ENCODE measurements around the gene SLC29A3.

Gene SLC29A3

DNA sequence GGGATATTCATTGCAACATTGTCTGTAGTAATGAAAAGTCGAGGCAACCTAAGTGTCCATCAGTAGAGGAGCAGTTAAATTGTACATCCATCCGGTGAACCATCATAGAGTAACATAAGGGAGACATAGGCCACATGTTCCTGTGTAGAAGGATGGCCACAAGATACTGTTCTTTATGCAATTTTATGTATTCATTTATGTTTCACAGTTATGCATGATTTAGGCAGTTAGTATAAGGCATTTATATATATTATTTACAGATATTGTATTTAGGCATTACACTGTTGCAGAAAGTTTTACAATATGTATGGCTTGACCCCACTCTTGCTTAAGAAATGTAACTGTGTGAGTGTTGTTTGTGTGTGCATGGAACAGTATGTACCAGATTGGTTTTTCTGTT, 41.7 kb downstream of the SLC29A3 start:
- no peak overlapping the region for H3K4me2 ChIP-seq (ENCODE audit: low read length)
- no peak overlapping the region for H3K27ac ChIP-seq
- H3K27me3 ChIP-seq (ENCODE audit: control insufficient read depth, insufficient read depth, low read length) = no peaks in the 10 kb centered on the region
- H3K4me1 ChIP-seq = no peaks in the 10 kb centered on the region
- no peak overlapping the region for H2AFZ ChIP-seq
- H3K36me3 ChIP-seq (ENCODE audit: control insufficient read depth, insufficient read depth, low read length) = no peaks in the 10 kb centered on the region
- no peak overlapping the region for H3K9ac ChIP-seq
- no peaks in the 10 kb centered on the region for H3K9me3 ChIP-seq (ENCODE audit: control insufficient read depth, low read length)
- H3K4me3 ChIP-seq (ENCODE audit: low read depth, low read length) = no peak overlapping the region
- no peaks in the 10 kb centered on the region for H3K79me2 ChIP-seq
- TF ChIP-seq, protein P1, sequence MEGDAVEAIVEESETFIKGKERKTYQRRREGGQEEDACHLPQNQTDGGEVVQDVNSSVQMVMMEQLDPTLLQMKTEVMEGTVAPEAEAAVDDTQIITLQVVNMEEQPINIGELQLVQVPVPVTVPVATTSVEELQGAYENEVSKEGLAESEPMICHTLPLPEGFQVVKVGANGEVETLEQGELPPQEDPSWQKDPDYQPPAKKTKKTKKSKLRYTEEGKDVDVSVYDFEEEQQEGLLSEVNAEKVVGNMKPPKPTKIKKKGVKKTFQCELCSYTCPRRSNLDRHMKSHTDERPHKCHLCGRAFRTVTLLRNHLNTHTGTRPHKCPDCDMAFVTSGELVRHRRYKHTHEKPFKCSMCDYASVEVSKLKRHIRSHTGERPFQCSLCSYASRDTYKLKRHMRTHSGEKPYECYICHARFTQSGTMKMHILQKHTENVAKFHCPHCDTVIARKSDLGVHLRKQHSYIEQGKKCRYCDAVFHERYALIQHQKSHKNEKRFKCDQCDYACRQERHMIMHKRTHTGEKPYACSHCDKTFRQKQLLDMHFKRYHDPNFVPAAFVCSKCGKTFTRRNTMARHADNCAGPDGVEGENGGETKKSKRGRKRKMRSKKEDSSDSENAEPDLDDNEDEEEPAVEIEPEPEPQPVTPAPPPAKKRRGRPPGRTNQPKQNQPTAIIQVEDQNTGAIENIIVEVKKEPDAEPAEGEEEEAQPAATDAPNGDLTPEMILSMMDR (IDR thresholded peaks at IDR 0.05) = no peak

DNA sequence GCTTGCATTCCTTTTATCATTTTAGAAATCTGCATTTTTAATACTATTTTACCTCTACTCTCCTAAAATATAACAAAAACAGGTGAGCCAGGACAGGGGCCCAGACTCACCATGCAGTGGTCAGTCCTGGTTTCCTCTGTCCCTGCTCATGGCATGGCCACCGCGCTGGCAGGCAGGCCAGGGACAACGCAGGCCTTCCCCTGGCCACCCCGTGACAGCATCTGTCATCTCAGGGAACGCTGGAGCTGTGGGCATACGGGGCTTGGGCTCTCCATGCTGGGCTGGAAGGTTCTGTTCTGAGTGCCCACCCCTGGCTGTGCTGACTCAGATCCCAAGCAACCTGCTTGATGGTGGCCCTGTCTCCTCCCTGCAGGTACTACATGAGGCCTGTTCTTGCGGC, 42.5 kb downstream of the SLC29A3 start:
- Histone ChIP-seq H3K27ac (no peak overlapping the region), H3K79me2 (no peaks in the 10 kb centered on the region), H3K4me3 (ENCODE audit: low read depth, low read length) (no peak overlapping the region), H3K9me3 (ENCODE audit: control insufficient read depth, low read length) (no peaks in the 10 kb centered on the region), H3K4me1 (no peaks in the 10 kb centered on the region), H3K4me2 (ENCODE audit: low read length) (no peak overlapping the region), H3K27me3 (ENCODE audit: control insufficient read depth, insufficient read depth, low read length) (no peaks in the 10 kb centered on the region), H3K9ac (no peak overlapping the region), H3K36me3 (ENCODE audit: control insufficient read depth, insufficient read depth, low read length) (no peaks in the 10 kb centered on the region), H2AFZ (no peak overlapping the region)
- TF ChIP-seq, protein P1 (IDR thresholded peaks at IDR 0.05) = no peak

DNA sequence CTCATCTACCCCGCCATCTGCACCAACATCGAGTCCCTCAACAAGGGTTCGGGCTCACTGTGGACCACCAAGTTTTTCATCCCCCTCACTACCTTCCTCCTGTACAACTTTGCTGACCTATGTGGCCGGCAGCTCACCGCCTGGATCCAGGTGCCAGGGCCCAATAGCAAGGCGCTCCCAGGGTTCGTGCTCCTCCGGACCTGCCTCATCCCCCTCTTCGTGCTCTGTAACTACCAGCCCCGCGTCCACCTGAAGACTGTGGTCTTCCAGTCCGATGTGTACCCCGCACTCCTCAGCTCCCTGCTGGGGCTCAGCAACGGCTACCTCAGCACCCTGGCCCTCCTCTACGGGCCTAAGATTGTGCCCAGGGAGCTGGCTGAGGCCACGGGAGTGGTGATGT, 43.1 kb downstream of the SLC29A3 start:
- Histone ChIP-seq H3K4me3 (ENCODE audit: low read depth, low read length) (no peak overlapping the region), H2AFZ (no peak overlapping the region), H3K79me2 (no peaks in the 10 kb centered on the region), H3K27me3 (ENCODE audit: control insufficient read depth, insufficient read depth, low read length) (no peaks in the 10 kb centered on the region), H3K9ac (no peak overlapping the region), H3K9me3 (ENCODE audit: control insufficient read depth, low read length) (no peaks in the 10 kb centered on the region), H3K27ac (no peak overlapping the region), H3K4me1 (no peaks in the 10 kb centered on the region), H3K4me2 (ENCODE audit: low read length) (no peak overlapping the region), H3K36me3 (ENCODE audit: control insufficient read depth, insufficient read depth, low read length) (no peaks in the 10 kb centered on the region)
- TF ChIP-seq, protein P1 (IDR thresholded peaks at IDR 0.05) = no peak

DNA sequence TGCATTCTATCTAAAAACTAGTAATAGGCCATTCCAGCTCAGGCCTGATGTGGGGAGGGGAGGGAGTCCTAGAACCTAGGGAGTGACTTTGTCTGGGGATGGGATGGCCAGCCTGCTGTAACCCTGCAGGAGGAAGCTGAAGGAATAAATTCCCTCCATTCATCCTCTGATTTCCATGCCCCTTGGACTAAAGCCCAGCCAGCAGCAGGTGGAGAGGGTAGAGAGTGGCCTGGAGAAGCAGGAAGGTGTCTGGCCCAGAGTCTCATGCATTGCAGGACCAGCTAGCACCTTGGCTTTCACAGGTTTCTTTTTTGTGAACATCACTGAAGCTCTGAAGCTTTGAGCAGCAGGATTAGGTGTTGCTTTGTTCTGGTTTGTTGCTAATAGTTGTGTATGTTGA, 44.9 kb downstream of the SLC29A3 start:
- Histone ChIP-seq H3K36me3 (ENCODE audit: control insufficient read depth, insufficient read depth, low read length) (no peaks in the 10 kb centered on the region), H3K9ac (no peak overlapping the region), H3K27me3 (ENCODE audit: control insufficient read depth, insufficient read depth, low read length) (no peaks in the 10 kb centered on the region), H3K4me1 (no peaks in the 10 kb centered on the region), H3K9me3 (ENCODE audit: control insufficient read depth, low read length) (no peaks in the 10 kb centered on the region), H3K4me3 (ENCODE audit: low read depth, low read length) (no peak overlapping the region), H3K4me2 (ENCODE audit: low read length) (no peak overlapping the region), H3K27ac (no peak overlapping the region), H3K79me2 (no peaks in the 10 kb centered on the region), H2AFZ (no peak overlapping the region)
- TF ChIP-seq, protein P1 (IDR thresholded peaks at IDR 0.05) = no peak

DNA sequence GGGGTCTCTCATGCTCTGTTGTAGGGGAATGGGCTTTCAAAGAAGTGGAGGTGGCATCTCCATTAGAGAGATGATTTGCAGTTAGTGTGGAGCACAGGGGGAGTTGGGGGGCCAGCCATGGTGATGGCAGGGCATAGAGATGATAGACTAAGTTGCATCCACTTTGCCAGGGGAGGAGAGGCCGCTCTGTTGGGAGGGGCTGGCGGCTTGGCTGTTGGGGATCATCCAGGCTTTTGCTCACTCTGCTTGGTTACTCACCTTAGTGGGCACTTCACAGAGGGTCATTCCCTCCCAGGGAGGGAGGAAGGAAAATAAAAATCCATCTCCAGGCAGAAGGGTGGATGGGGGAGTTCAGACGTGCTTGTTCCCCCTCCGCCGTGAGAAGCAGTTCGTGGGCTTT, 46.3 kb downstream of the SLC29A3 start:
- Histone ChIP-seq H3K79me2 (no peaks in the 10 kb centered on the region), H3K4me3 (ENCODE audit: low read depth, low read length) (no peak overlapping the region), H3K4me1 (no peaks in the 10 kb centered on the region), H3K27me3 (ENCODE audit: control insufficient read depth, insufficient read depth, low read length) (no peaks in the 10 kb centered on the region), H3K9me3 (ENCODE audit: control insufficient read depth, low read length) (no peaks in the 10 kb centered on the region), H3K9ac (no peak overlapping the region), H3K27ac (no peak overlapping the region), H2AFZ (no peak overlapping the region), H3K36me3 (ENCODE audit: control insufficient read depth, insufficient read depth, low read length) (no peaks in the 10 kb centered on the region), H3K4me2 (ENCODE audit: low read length) (no peak overlapping the region)
- TF ChIP-seq, protein P1 (IDR thresholded peaks at IDR 0.05) = no peak
